GM21526 (cell line): ENCODE results near the gene A2M.

ENCODE experiments used
- ATAC-seq: cut with Tn5 transposase; IDR thresholded peaks from one replicate; pipeline ENCODE4 v1.9.1; 2021; ENCODE audit warnings: moderate library complexity; ENCODE audit not compliant: unreplicated experiment, low FRiP score

The A2M gene

GRCh38 chr12:9101018-9101687 is 14.6 kb downstream of the A2M start:
- no peak for ATAC-seq

GRCh38 chr12:9099552-9100190 is 16.0 kb downstream of the A2M start:
- no peak for ATAC-seq

- no peak for ATAC-seq
Observed at GRCh38 chr12:9098463-9099026, 17.2 kb downstream of the A2M start.

- ATAC-seq = no peak
Observed at GRCh38 chr12:9098115-9098452, 17.6 kb downstream of the A2M start.

GRCh38 chr12:9096563-9097176 is 19.0 kb downstream of the A2M start:
- ATAC-seq = no peak

- no peak for ATAC-seq
Observed at GRCh38 chr12:9095322-9095721, 20.4 kb downstream of the A2M start.

GRCh38 chr12:9094512-9095206 is 21.1 kb downstream of the A2M start:
- ATAC-seq = no peak

- ATAC-seq = no peak
Observed at GRCh38 chr12:9091891-9092598, 23.7 kb downstream of the A2M start.

GRCh38 chr12:9090220-9090619 is 25.5 kb downstream of the A2M start:
- ATAC-seq = no peak

- no peak for ATAC-seq
Observed at GRCh38 chr12:9087087-9087835, 28.5 kb downstream of the A2M start.

GRCh38 chr12:9086087-9086486 is 29.6 kb downstream of the A2M start:
- no peak for ATAC-seq

- ATAC-seq = no peak
Observed at GRCh38 chr12:9084417-9084816, 31.3 kb downstream of the A2M start.

- ATAC-seq = no peak
Observed at GRCh38 chr12:9083793-9084192, 31.9 kb downstream of the A2M start.

GRCh38 chr12:9081667-9082427 is 33.9 kb downstream of the A2M start:
- no peak for ATAC-seq

GRCh38 chr12:9079883-9080675 is 35.6 kb downstream of the A2M start:
- no peak for ATAC-seq

GRCh38 chr12:9079082-9079481 is 36.6 kb downstream of the A2M start:
- no peak for ATAC-seq

- ATAC-seq = no peak
Observed at GRCh38 chr12:9077152-9078031, 38.3 kb downstream of the A2M start.
